ENCODE data around the gene MAK.

MAK gene

DNA sequence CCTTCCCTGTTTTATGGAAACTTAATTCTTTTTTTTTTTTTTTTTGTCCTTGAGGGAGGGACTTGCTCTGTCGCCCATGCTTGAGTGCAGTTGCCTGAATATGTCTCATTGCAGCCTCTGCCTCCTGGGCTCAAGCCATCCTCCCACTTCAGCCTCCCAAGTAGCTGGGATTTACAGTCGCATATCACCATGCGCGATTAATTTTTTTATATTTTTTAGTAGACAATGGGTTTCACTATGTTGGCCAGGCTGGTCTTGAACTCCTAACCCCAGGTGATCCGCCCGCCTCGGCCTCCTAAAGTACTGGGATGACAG is 114.8 kb downstream of the MAK start:
- H3K79me1 ChIP-seq (ENCODE audit: low read length) = peaks cover 11% of the 10 kb centered on the region
- no CpG with 5 or more reads among the region's 7 CpGs for WGBS (ENCODE audit: extremely low coverage, insufficient coverage, insufficient read length)
- peak overlapping the region; percentile 16 for H4K91ac ChIP-seq (ENCODE audit: low read depth, low read length)
- H3K9me3 ChIP-seq (ENCODE audit: insufficient read depth, low read depth, low read length) = peaks cover 4% of the 10 kb centered on the region
- peaks cover 2% of the 10 kb centered on the region for H3K79me2 ChIP-seq (ENCODE audit: control insufficient read depth, insufficient read depth, low read length, poor library complexity)
- H3K36me3 ChIP-seq (ENCODE audit: control insufficient read depth in 1 of 2, insufficient read depth in 2 of 2, low read length in 2 of 2) = peaks cover 15 to 23% of the 10 kb centered on the region in 2 experiments
- H3K4me3 ChIP-seq (ENCODE audit: low read depth, low read length) = peak overlapping the region; percentile 82
- peaks cover 0 to 8% of the 10 kb centered on the region in 2 experiments for H3K4me1 ChIP-seq (ENCODE audit: control insufficient read depth in 1 of 2, insufficient read depth in 2 of 2, low read length in 2 of 2)
- H2AFZ ChIP-seq (ENCODE audit: insufficient read depth, low read length, poor library complexity) = no peak overlapping the region
- H3K27ac ChIP-seq (ENCODE audit: low read depth, low read length) = peak overlapping the region; percentile 62
- peak overlapping the region; percentile 61 for H2BK5ac ChIP-seq (ENCODE audit: low read depth, low read length, poor library complexity)
- peak overlapping the region; percentile 24 for H4K8ac ChIP-seq (ENCODE audit: low read depth, low read length)
- no peak overlapping the region for H2AK5ac ChIP-seq (ENCODE audit: low read length)
- peak overlapping the region; percentile 94 for H3K9ac ChIP-seq (ENCODE audit: low read length)
- H3K23ac ChIP-seq (ENCODE audit: low read length) = no peak overlapping the region
- no peak overlapping the region for H2BK12ac ChIP-seq (ENCODE audit: low read length)
- H4K12ac ChIP-seq (ENCODE audit: low read depth, low read length) = no peak overlapping the region
- DNase-seq = no peak
- peak overlapping the region; percentile 92 for H3K4me2 ChIP-seq (ENCODE audit: low read length)
- peak overlapping the region; percentile 79 for H3K18ac ChIP-seq (ENCODE audit: low read length)
- no peak overlapping the region for H3K14ac ChIP-seq (ENCODE audit: low read length)
- peak overlapping the region; percentile 60 for H3K4ac ChIP-seq (ENCODE audit: low read depth, low read length)
- peak overlapping the region; percentile 29 for H2BK120ac ChIP-seq (ENCODE audit: insufficient read depth, low read length, poor library complexity)
- H3K27me3 ChIP-seq (ENCODE audit: insufficient read depth, low read length) = no peaks in the 10 kb centered on the region

- Histone ChIP-seq H3K4me3 (ENCODE audit: low read depth, low read length) (peak within 1 kb of the TSS; percentile 82), H2AK5ac (ENCODE audit: low read length) (no peak within 1 kb of the TSS), H3K18ac (ENCODE audit: low read length) (peak within 1 kb of the TSS; percentile 84), H2AFZ (ENCODE audit: insufficient read depth, low read length, poor library complexity) (peak within 1 kb of the TSS; percentile 98), H3K4ac (ENCODE audit: low read depth, low read length) (peak within 1 kb of the TSS; percentile 78), H3K23ac (ENCODE audit: low read length) (no peak within 1 kb of the TSS), H3K9me3 (ENCODE audit: insufficient read depth, low read depth, low read length) (peaks cover 8% of the 10 kb centered on the region), H3K79me1 (ENCODE audit: low read length) (peaks cover 11% of the 10 kb centered on the region), H3K14ac (ENCODE audit: low read length) (peak within 1 kb of the TSS; percentile 84), H4K12ac (ENCODE audit: low read depth, low read length) (peak within 1 kb of the TSS; percentile 90), H4K91ac (ENCODE audit: low read depth, low read length) (peak within 1 kb of the TSS; percentile 88), H3K9ac (ENCODE audit: low read length) (peak within 1 kb of the TSS; percentile 94), H3K27me3 (ENCODE audit: insufficient read depth, low read length) (no peaks in the 10 kb centered on the region), H2BK12ac (ENCODE audit: low read length) (peak within 1 kb of the TSS; percentile 70), H2BK5ac (ENCODE audit: low read depth, low read length, poor library complexity) (peak within 1 kb of the TSS; percentile 86), H3K4me2 (ENCODE audit: low read length) (peak within 1 kb of the TSS; percentile 92), H4K8ac (ENCODE audit: low read depth, low read length) (peak within 1 kb of the TSS; percentile 95), H3K79me2 (ENCODE audit: control insufficient read depth, insufficient read depth, low read length, poor library complexity) (peaks cover 2% of the 10 kb centered on the region), H3K36me3 (ENCODE audit: control insufficient read depth in 1 of 2, insufficient read depth in 2 of 2, low read length in 2 of 2) (peaks cover 11 to 18% of the 10 kb centered on the region in 2 experiments), H3K27ac (ENCODE audit: low read depth, low read length) (peak within 1 kb of the TSS; percentile 86), H3K4me1 (ENCODE audit: control insufficient read depth in 1 of 2, insufficient read depth in 2 of 2, low read length in 2 of 2) (peaks cover 0 to 8% of the 10 kb centered on the region in 2 experiments), H2BK120ac (ENCODE audit: insufficient read depth, low read length, poor library complexity) (peak within 1 kb of the TSS; percentile 72)
- WGBS (ENCODE audit: extremely low coverage, insufficient coverage, insufficient read length) = no CpG with 5 or more reads among the region's 55 CpGs
- DNase-seq = peak; percentile 99
Observed at GRCh38 chr6:10722820-10723566, 115.3 kb downstream of the MAK start, which contains the start of gene TMEM14C. TMEM14C (plus strand) TSS chr6:10723070; CDS start chr6:10724614, 1,544 bp downstream.

DNA sequence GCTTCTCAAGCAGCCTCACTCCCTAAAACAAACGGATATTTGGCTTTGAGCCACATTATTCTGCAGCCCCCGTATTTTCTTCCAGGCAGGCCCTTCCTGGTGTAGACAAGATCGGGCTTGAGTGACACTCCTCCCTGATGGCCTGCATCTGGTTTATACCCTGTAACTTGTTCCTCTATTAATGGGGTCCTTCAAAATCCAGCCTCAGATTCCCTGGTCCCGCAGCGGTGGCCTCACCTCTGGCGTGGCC is 115.8 kb downstream of the MAK start:
- H3K9ac ChIP-seq (ENCODE audit: low read length) = peak overlapping the region; percentile 83
- peak overlapping the region; percentile 72 for H2BK120ac ChIP-seq (ENCODE audit: insufficient read depth, low read length, poor library complexity)
- peaks cover 8% of the 10 kb centered on the region for H3K9me3 ChIP-seq (ENCODE audit: insufficient read depth, low read depth, low read length)
- H3K4ac ChIP-seq (ENCODE audit: low read depth, low read length) = peak overlapping the region; percentile 78
- no peaks in the 10 kb centered on the region for H3K27me3 ChIP-seq (ENCODE audit: insufficient read depth, low read length)
- H2BK5ac ChIP-seq (ENCODE audit: low read depth, low read length, poor library complexity) = peak overlapping the region; percentile 86
- DNase-seq = no peak
- H3K36me3 ChIP-seq (ENCODE audit: control insufficient read depth in 1 of 2, insufficient read depth in 2 of 2, low read length in 2 of 2) = peaks cover 11 to 15% of the 10 kb centered on the region in 2 experiments
- H3K23ac ChIP-seq (ENCODE audit: low read length) = no peak overlapping the region
- H3K14ac ChIP-seq (ENCODE audit: low read length) = peak overlapping the region; percentile 84
- peak overlapping the region; percentile 88 for H4K91ac ChIP-seq (ENCODE audit: low read depth, low read length)
- peak overlapping the region; percentile 92 for H3K4me2 ChIP-seq (ENCODE audit: low read length)
- peak overlapping the region; percentile 90 for H4K12ac ChIP-seq (ENCODE audit: low read depth, low read length)
- no peak overlapping the region for H2AK5ac ChIP-seq (ENCODE audit: low read length)
- H3K79me1 ChIP-seq (ENCODE audit: low read length) = peaks cover 11% of the 10 kb centered on the region
- H2BK12ac ChIP-seq (ENCODE audit: low read length) = peak overlapping the region; percentile 70
- peaks cover 2% of the 10 kb centered on the region for H3K79me2 ChIP-seq (ENCODE audit: control insufficient read depth, insufficient read depth, low read length, poor library complexity)
- peak overlapping the region; percentile 95 for H4K8ac ChIP-seq (ENCODE audit: low read depth, low read length)
- WGBS (ENCODE audit: extremely low coverage, insufficient coverage, insufficient read length) = no CpG with 5 or more reads among the region's 6 CpGs
- peak overlapping the region; percentile 86 for H3K27ac ChIP-seq (ENCODE audit: low read depth, low read length)
- H2AFZ ChIP-seq (ENCODE audit: insufficient read depth, low read length, poor library complexity) = peak overlapping the region; percentile 98
- peaks cover 0 to 8% of the 10 kb centered on the region in 2 experiments for H3K4me1 ChIP-seq (ENCODE audit: control insufficient read depth in 1 of 2, insufficient read depth in 2 of 2, low read length in 2 of 2)
- H3K4me3 ChIP-seq (ENCODE audit: low read depth, low read length) = peak overlapping the region; percentile 82
- peak overlapping the region; percentile 84 for H3K18ac ChIP-seq (ENCODE audit: low read length)

DNA sequence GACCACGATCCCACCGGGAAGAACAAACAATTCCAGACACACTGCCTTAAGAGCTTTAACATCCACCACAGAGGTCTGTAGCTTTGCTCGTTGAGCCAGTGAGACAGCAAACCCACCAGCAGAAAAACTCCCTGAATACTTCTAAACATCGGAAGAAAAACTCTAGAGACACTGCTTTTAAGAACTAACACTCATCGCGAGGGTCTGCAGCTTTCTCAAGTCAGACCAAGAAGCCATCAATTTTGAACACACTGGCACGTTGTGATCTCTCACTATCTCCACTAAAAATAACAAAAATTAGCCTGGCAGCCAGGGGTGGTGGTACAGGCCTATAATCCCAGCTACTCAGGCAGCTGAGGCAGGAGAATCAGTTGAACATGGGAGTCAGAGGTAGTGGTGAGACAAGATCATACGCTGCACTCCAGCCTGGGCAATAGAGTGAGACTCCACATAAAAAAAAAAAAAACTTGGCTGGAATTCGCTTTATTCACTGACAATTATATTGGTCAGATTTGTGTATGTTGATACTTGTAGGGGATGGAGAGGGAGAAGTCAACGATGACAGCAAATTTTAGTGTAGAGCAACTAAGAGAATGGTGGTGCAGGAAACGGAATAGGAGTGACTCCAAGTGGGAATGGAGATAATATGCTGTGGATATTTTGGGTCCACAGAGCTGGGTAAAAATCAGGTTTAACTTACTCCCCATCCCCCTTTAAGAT is 116.3 kb downstream of the MAK start:
- Histone ChIP-seq H3K79me2 (ENCODE audit: control insufficient read depth, insufficient read depth, low read length, poor library complexity) (peaks cover 2% of the 10 kb centered on the region), H3K23ac (ENCODE audit: low read length) (no peak overlapping the region), H3K79me1 (ENCODE audit: low read length) (peaks cover 11% of the 10 kb centered on the region), H3K14ac (ENCODE audit: low read length) (peak overlapping the region; percentile 84), H3K4me2 (ENCODE audit: low read length) (peak overlapping the region; percentile 92), H4K91ac (ENCODE audit: low read depth, low read length) (peak overlapping the region; percentile 88), H2BK120ac (ENCODE audit: insufficient read depth, low read length, poor library complexity) (peak overlapping the region; percentile 72), H3K4ac (ENCODE audit: low read depth, low read length) (peak overlapping the region; percentile 78), H2BK12ac (ENCODE audit: low read length) (peak overlapping the region; percentile 70), H2AK5ac (ENCODE audit: low read length) (no peak overlapping the region), H2AFZ (ENCODE audit: insufficient read depth, low read length, poor library complexity) (peak overlapping the region; percentile 98), H3K9ac (ENCODE audit: low read length) (peak overlapping the region; percentile 83), H3K36me3 (ENCODE audit: control insufficient read depth in 1 of 2, insufficient read depth in 2 of 2, low read length in 2 of 2) (peaks cover 11 to 15% of the 10 kb centered on the region in 2 experiments), H3K4me1 (ENCODE audit: control insufficient read depth in 1 of 2, insufficient read depth in 2 of 2, low read length in 2 of 2) (peaks cover 0 to 8% of the 10 kb centered on the region in 2 experiments), H4K12ac (ENCODE audit: low read depth, low read length) (peak overlapping the region; percentile 90), H2BK5ac (ENCODE audit: low read depth, low read length, poor library complexity) (peak overlapping the region; percentile 86), H4K8ac (ENCODE audit: low read depth, low read length) (peak overlapping the region; percentile 95), H3K4me3 (ENCODE audit: low read depth, low read length) (no peak overlapping the region), H3K18ac (ENCODE audit: low read length) (peak overlapping the region; percentile 84), H3K27ac (ENCODE audit: low read depth, low read length) (peak overlapping the region; percentile 86), H3K9me3 (ENCODE audit: insufficient read depth, low read depth, low read length) (peaks cover 8% of the 10 kb centered on the region), H3K27me3 (ENCODE audit: insufficient read depth, low read length) (no peaks in the 10 kb centered on the region)
- no CpG with 5 or more reads among the region's 11 CpGs for WGBS (ENCODE audit: extremely low coverage, insufficient coverage, insufficient read length)
- no peak for DNase-seq

Data from trophoblast cell (in vitro differentiated cells and primary cell).